Activated T-helper 1 cell treated with anti-CD3 and anti-CD28 coated beads, Interleukin-12 subunit alpha, Interleukin-12 subunit beta, Interleukin-2, Interleukin-4 antibody, amounts not matched to agents 30 ng/mL and 10 ng/mL and 1 ng/mL, durations not matched to agents 14 hours and 24 hours and 36 hours (primary cell): Measurements from ENCODE around the gene DPP8. TPM values are rescaled to one million over a fixed set of nuclear protein-coding genes. Genes with fewer than 3 reads are reported as not detected.

ENCODE experiments used
- DNase-seq: peaks from one replicate; pipeline ENCODE4 v3.0.0; 2021; ENCODE audit warnings: low spot score
- H3K27ac Mint-ChIP-seq: one replicate; pipeline ENCODE4 v1.8.0; 2021; ENCODE audit warnings: mild to moderate bottlenecking, mixed read lengths
- H3K27me3 Mint-ChIP-seq: one replicate; pipeline ENCODE4 v1.8.0; 2022; ENCODE audit warnings: mild to moderate bottlenecking, moderate library complexity, mixed read lengths; ENCODE audit not compliant: insufficient read depth
- H3K36me3 Mint-ChIP-seq: one replicate; pipeline ENCODE4 v1.8.0; 2021; ENCODE audit warnings: low read depth, mixed read lengths
- H3K4me1 Mint-ChIP-seq: one replicate; pipeline ENCODE4 v1.8.0; 2021; ENCODE audit warnings: low read depth, mixed read lengths
- H3K4me3 Mint-ChIP-seq: one replicate; pipeline ENCODE4 v1.8.0; 2021; ENCODE audit warnings: mild to moderate bottlenecking, moderate library complexity, mixed read lengths
- H3K9me3 Mint-ChIP-seq: one replicate; pipeline ENCODE4 v1.8.0; 2021; ENCODE audit warnings: mixed read lengths
- intact Hi-C: fragments of 100-400 bp; cut with micrococcal nuclease; formaldehyde crosslinking; loops from one replicate; pipeline ENCODE4 v1.15.1; 2024
- total RNA-seq: library from RNA; stranded (reverse); gene quantifications from 2 replicates; pipeline ENCODE4 v1.2.3, GENCODE V29; 2022

The DPP8 gene
- total RNA-seq, 1 donor from 2014 or later: 34.8 TPM

GRCh38 chr15:65393557-65393956 is 123.9 kb downstream of the DPP8 start:
- Mint-ChIP-seq H3K36me3 (no peaks in the 10 kb centered on the region), H3K4me3 (no peak overlapping the region), H3K27ac (no peak overlapping the region), H3K27me3 (peaks cover 59% of the 10 kb centered on the region), H3K9me3 (no peaks in the 10 kb centered on the region), H3K4me1 (no peaks in the 10 kb centered on the region)
- DNase-seq: no peak
- intact Hi-C loops: no loop called here

GRCh38 chr15:65393091-65393490 is 124.4 kb downstream of the DPP8 start:
- Mint-ChIP-seq H3K27ac (no peak overlapping the region), H3K4me1 (no peaks in the 10 kb centered on the region), H3K27me3 (peaks cover 55% of the 10 kb centered on the region), H3K9me3 (no peaks in the 10 kb centered on the region), H3K36me3 (no peaks in the 10 kb centered on the region), H3K4me3 (no peak overlapping the region)
- intact Hi-C loops: no loop called here
- no peak for DNase-seq

Other genes with a start within 250 kb of the DPP8 start
- gene PARP16, start 230.8 kb downstream of the DPP8 start, total RNA-seq: 12.4 and 14.0 TPM in 2 replicates
- not detected in 2 replicates for gene RNU5A-1, start 221.6 kb downstream of the DPP8 start, total RNA-seq
- not detected in 2 replicates for gene RNU5B-1, start 213.0 kb downstream of the DPP8 start, total RNA-seq
- gene IGDCC3, start 139.7 kb downstream of the DPP8 start, total RNA-seq: not detected in 2 replicates
- gene IGDCC4, start 94.7 kb downstream of the DPP8 start, total RNA-seq: 0.37 and 0.52 TPM in 2 replicates
- 45.8 and 46.0 TPM in 2 replicates for gene HACD3, start 12.8 kb upstream of the DPP8 start, total RNA-seq
- 47.4 and 53.3 TPM in 2 replicates for gene INTS14, start 93.4 kb upstream of the DPP8 start, total RNA-seq
- gene SLC24A1, start 104.2 kb upstream of the DPP8 start, total RNA-seq: 4.4 and 5.0 TPM in 2 replicates